ENCODE results near the gene TTYH2.

TTYH2 gene

DNA sequence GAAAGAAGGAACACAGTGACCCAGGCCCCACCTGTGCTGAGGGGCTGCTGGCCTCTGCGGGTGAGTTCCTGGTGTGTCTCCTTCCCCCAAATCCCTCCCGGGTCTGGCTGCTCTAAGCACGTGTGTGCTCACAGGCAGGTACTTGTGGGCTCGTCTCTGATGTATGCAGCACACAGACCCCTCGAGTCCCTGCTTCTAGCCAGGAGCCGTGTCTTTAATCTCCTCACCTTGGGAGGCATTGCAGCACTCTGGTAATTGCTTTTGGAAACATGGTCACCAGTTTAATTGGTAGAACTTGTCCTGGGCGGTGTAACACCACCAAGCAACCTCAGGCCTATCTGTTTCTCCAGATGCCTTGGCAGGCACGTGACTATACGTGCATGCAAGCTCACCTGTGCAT is 18.7 kb upstream of the TTYH2 start:
- TF ChIP-seq, protein P1, sequence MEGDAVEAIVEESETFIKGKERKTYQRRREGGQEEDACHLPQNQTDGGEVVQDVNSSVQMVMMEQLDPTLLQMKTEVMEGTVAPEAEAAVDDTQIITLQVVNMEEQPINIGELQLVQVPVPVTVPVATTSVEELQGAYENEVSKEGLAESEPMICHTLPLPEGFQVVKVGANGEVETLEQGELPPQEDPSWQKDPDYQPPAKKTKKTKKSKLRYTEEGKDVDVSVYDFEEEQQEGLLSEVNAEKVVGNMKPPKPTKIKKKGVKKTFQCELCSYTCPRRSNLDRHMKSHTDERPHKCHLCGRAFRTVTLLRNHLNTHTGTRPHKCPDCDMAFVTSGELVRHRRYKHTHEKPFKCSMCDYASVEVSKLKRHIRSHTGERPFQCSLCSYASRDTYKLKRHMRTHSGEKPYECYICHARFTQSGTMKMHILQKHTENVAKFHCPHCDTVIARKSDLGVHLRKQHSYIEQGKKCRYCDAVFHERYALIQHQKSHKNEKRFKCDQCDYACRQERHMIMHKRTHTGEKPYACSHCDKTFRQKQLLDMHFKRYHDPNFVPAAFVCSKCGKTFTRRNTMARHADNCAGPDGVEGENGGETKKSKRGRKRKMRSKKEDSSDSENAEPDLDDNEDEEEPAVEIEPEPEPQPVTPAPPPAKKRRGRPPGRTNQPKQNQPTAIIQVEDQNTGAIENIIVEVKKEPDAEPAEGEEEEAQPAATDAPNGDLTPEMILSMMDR (conservative IDR thresholded peaks at IDR 0.05; ENCODE audit: low read length), result no peak
- no peak for DNase-seq (ENCODE audit: low read depth)
- no peak overlapping the region for H3K4me3 ChIP-seq (ENCODE audit: low read length)

DNA sequence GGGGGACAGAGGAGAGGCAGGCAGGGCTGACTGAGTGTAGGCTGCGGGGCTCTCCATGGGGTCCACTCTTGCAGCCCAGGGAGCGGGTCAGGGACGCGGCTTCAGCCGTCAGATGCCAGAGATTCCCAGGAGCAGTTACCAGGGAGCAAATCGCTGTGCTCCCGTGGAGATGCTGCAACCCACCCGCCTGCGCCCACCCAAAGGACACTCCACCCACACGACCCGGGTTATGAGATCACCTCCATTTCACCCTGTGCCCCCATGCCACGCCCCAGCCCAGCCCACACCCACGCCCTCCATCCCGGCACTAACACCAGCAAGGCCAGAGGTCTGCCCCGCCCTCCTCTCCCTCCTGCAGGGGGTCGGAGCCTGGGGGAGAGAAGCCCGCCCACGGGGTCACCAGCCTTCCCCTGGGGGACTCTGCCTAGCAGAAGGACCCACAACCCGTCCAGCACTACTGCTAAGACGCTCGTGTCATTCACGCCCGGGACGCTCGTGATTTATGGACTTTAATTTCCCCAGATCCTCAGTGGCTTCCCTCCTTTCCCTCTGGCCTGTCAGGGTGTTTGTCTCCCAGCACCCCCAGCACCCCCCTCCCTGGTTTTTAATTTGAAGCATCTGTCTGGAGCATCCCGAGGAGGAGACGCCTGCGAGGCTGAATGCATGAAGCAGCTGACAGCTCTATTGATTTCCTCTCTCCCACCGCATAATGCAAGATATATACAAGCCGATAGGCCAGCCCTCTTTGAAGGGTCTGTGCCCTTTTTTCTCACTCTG is 16.6 kb upstream of the TTYH2 start:
- no peak overlapping the region for H3K4me3 ChIP-seq (ENCODE audit: low read length)
- DNase-seq (ENCODE audit: low read depth), result no peak
- TF ChIP-seq, protein P1 (conservative IDR thresholded peaks at IDR 0.05; ENCODE audit: low read length), result no peak

DNA sequence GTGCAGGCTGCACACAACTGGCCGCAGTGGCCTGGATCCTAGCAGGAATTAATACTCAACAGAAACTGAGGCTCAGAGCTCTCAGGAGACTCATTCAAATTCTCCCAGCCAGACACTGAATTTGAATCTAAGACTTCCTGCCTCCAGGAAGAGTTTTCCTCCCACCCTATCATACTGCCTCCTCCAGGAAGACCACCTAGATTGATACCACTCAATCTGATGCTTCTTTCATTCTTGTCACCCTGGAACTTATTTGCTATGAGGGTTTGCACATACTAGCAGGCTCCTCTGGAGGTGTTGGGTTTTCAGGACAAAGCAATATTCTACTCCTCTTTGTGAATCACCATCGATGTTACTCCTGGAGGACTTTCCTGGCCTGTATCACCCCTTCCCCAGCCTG is 15.6 kb upstream of the TTYH2 start:
- TF ChIP-seq, protein P1 (conservative IDR thresholded peaks at IDR 0.05; ENCODE audit: low read length), result no peak
- no peak for DNase-seq (ENCODE audit: low read depth)
- H3K4me3 ChIP-seq (ENCODE audit: low read length), result no peak overlapping the region

DNA sequence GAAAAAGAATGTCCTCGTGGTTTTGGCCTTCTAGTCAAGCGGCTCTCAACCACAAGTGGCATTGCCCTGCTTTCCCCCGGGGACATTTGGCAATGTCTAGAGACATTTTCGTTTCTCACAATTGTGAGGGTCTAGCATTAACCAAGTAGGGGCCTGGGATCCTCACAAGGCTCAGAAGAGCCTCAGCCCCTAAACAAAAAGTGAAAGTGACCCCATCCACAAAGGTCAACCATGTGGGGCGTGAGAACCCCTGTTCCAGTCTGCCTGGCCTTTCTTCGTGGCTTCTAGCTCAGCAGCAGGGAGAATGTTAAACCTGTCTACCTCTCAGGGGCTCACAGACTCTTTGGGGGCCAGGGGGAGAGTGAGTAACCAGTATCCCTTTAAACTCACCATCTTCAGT is 14.7 kb upstream of the TTYH2 start:
- TF ChIP-seq, protein P1 (conservative IDR thresholded peaks at IDR 0.05; ENCODE audit: low read length), result no peak
- no peak overlapping the region for H3K4me3 ChIP-seq (ENCODE audit: low read length)
- no peak for DNase-seq (ENCODE audit: low read depth)

DNA sequence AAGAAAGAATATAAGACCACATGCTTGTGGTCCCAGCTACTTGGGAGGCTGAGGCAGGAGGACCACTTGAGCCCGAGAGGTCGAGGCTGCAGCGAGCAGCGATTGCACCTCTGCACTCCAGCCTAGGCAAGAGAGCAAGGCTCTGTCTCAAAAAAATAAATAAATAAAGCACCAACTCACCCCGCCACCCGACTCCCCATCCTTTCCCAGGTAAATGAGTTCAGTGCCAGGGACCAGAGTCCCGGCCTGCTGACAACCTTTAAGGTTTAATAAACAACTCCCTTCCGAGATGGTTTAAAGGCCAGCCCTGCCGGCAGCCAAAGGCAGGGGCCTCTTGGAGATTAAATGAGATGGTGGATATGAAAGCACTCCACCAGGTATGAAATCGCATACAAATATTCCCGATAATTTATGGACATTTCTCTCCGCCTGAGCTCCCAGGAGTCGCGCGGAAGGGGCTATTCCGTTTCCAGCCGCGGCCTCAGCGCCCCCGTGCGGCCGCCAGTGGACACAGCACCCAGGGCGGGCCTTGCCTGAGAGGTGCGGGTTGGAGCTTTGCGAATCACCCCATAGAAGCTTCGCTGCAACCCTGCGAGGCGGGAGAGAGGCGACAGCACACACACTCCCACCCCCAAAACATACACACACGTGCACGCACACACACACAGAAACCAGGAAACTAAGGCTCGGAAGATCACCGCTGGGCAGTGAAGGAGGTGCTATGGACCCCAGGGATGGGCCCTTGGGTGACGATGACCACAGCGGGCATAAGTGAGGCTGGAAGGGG is 13.9 kb upstream of the TTYH2 start:
- no peak for DNase-seq (ENCODE audit: low read depth)
- H3K4me3 ChIP-seq (ENCODE audit: low read length), result no peak overlapping the region
- TF ChIP-seq, protein P1 (conservative IDR thresholded peaks at IDR 0.05; ENCODE audit: low read length), result peak; percentile 78

DNA sequence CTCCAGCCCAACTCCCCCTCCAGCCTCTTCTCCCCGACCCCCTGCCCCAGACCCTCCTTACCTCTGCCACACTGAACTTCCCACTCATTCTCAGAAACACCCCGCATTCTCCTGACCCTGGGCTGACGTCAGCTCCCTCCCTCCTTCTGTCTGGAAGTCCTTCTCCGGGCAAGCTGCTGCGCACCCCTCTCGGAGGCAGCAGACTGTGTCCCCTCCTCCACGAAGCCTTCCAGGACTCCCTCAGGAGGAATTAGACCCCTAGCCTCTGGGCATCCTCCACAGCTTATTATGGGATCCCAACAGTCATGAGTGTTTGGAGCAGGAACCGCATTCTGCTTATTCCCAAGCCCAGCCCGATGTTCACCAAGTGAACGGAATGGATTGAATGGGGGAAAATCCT is 13.3 kb upstream of the TTYH2 start:
- TF ChIP-seq, protein P1 (conservative IDR thresholded peaks at IDR 0.05; ENCODE audit: low read length), result no peak
- no peak for DNase-seq (ENCODE audit: low read depth)
- H3K4me3 ChIP-seq (ENCODE audit: low read length), result no peak overlapping the region

DNA sequence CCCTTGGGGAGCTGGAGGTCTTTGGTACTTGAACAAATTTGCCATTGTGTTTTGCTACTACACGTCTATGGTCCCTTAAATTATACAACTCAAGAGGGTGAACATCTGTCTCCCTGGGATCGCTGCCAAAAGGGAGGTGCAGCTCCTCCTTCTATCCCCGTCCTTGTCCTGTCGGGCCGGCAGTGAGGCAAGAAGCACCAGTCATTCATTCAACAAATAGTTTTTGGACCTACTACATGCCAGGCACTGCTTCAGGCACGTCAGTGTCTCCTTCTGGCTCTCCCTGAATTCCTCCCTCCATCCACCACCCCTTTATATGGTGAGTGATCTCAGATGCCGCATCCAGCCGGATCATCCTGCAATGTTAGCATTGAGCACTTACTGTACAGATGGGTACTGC is 12.1 kb upstream of the TTYH2 start:
- TF ChIP-seq, protein P1 (conservative IDR thresholded peaks at IDR 0.05; ENCODE audit: low read length), result no peak
- peak; percentile 85 for DNase-seq (ENCODE audit: low read depth)
- no peak overlapping the region for H3K4me3 ChIP-seq (ENCODE audit: low read length)

Measured in AG10803 (cell line).